Esophagus muscularis mucosa (tissue), 4 donors: ENCODE results near the gene MEIS2. TPM values are rescaled to one million over a fixed set of nuclear protein-coding genes. Genes with fewer than 3 reads are reported as not detected.

Experiments used
- DNase-seq: peaks from one replicate; pipeline ENCODE4 v3.0.0-alpha.2; 2017; ENCODE audit errors: extremely low spot score
- H3K27ac ChIP-seq, 4 donors: fragments of 200-600 bp; sonication (generic); replicated peaks in 1 of 4; 1 replicate in 3 of 4; 2 replicates in 1 of 4; pipeline ENCODE4 v1.5.1; 2016 to 2019; ENCODE audit warnings: mild to moderate bottlenecking in 1 of 4
- H3K27me3 ChIP-seq, 4 donors: fragments of 200-600 bp; sonication (generic); one replicate each; pipeline versions ENCODE4 v1.5.1 to v1.6.0; 2016 to 2019
- H3K36me3 ChIP-seq, 4 donors: fragments of 200-600 bp; sonication (generic); one replicate each; pipeline ENCODE4 v1.5.1; 2016 to 2019
- H3K4me1 ChIP-seq, 4 donors: fragments of 200-600 bp; sonication (generic); one replicate each; pipeline ENCODE4 v1.5.1; 2016 to 2019
- H3K4me3 ChIP-seq, 4 donors: fragments of 200-600 bp; sonication (generic); 1 replicate in 2 of 4; 2 replicates in 2 of 4; pipeline ENCODE4 v1.5.1; 2016 to 2019; ENCODE audit warnings: mild to moderate bottlenecking in 4 of 4, moderate library complexity in 1 of 4
- H3K9me3 ChIP-seq, 4 donors: fragments of 200-600 bp; sonication (generic); 1 replicate in 3 of 4; 2 replicates in 1 of 4; pipeline ENCODE4 v1.5.1; 2016 to 2019
- CTCF ChIP-seq, 3 experiments: fragments of 200-600 bp in 2 of 3; fragments of 450-650 bp in 1 of 3; sonication (generic) in 2 of 3; IDR thresholded peaks; one replicate each; pipeline ENCODE4 v1.5.1; 2017 to 2019; ENCODE audit warnings: antibody characterized with exemption in 3 of 3, mild to moderate bottlenecking in 2 of 3, moderate library complexity in 1 of 3
- EP300 ChIP-seq: sonication (generic); formaldehyde crosslinking; IDR thresholded peaks from one replicate; pipeline ENCODE4 v1.6.1; 2017; ENCODE audit warnings: antibody characterized with exemption
- POLR2A ChIP-seq: fragments of 450-650 bp; IDR thresholded peaks from one replicate; pipeline ENCODE4 v1.6.1; 2017; ENCODE audit warnings: antibody characterized with exemption, moderate library complexity, mild to moderate bottlenecking, low read depth
- POLR2AphosphoS5 ChIP-seq, 2 donors: sonication (generic); formaldehyde crosslinking; IDR thresholded peaks; one replicate each; pipeline ENCODE4 v1.6.1; 2017; ENCODE audit warnings: antibody characterized with exemption in 2 of 2
- WGBS: methylation state at CpG from one replicate; pipeline ENCODE4 v1.1.5; 2018; 5-methylcytosine and 5-hydroxymethylcytosine counted together
- intact Hi-C: fragments of 100-400 bp; cut with DNase I; formaldehyde crosslinking; loops from one replicate; pipeline ENCODE4 v1.15.1; 2023
- total RNA-seq, 4 donors: library from RNA; depleted of rRNA; stranded (reverse); fragments of >200 nt; gene quantifications; one replicate each; pipeline versions ENCODE4 v1.1.0 to v1.2.1, GENCODE V29; 2016

Gene MEIS2
- total RNA-seq, 4 donors from 2014 or later, result 53.8 to 106 (median 63.3) TPM

- Histone ChIP-seq H3K27ac (peak overlapping the region; percentile 86 to 98 (median 92)), H3K9me3 (no peaks in the 10 kb centered on the region), H3K4me1 (peaks cover 15 to 62% (median 55%) of the 10 kb centered on the region in 4 donors), H3K4me3 (peak overlapping the region; percentile 65 to 88 (median 80)), H3K36me3 (no peaks in the 10 kb centered on the region), H3K27me3 (no peaks in the 10 kb centered on the region)
- 31% methylated on average over 11 of the region's 11 CpGs for WGBS
- TF ChIP-seq EP300 (no peak), POLR2AphosphoS5 (IDR thresholded peaks at IDR 0.05) (peak in 1 of 2 donors; percentile 5)
- intact Hi-C loops, result no loop called here
- DNase-seq, result no peak
Observed at GRCh38 chr15:37093480-37094332, 6.6 kb downstream of the MEIS2 start.

- H3K36me3 ChIP-seq, result peaks cover 0 to 3% (median 0%) of the 10 kb centered on the region in 4 donors
- H3K9me3 ChIP-seq, result no peaks in the 10 kb centered on the region
- WGBS, result 43% methylated on average over 3 of the region's 3 CpGs
- no peaks in the 10 kb centered on the region for H3K27me3 ChIP-seq
- intact Hi-C loops, result no loop called here
- TF ChIP-seq EP300 (no peak), POLR2AphosphoS5 (IDR thresholded peaks at IDR 0.05) (no peak), CTCF (IDR thresholded peaks at IDR 0.05) (no peak), POLR2A (no peak)
- peaks cover 34 to 89% (median 84%) of the 10 kb centered on the region in 4 donors for H3K4me1 ChIP-seq
- peak overlapping the region; percentile 5 to 80 (median 9) for H3K4me3 ChIP-seq
- no peak for DNase-seq
- H3K27ac ChIP-seq, result peak overlapping the region; percentile 86 to 98 (median 92)
Observed at GRCh38 chr15:37090543-37091175, 9.7 kb downstream of the MEIS2 start.

GRCh38 chr15:37088436-37088835, 11.9 kb downstream of the MEIS2 start:
- Histone ChIP-seq H3K27me3 (no peaks in the 10 kb centered on the region), H3K4me3 (no peak overlapping the region), H3K9me3 (no peaks in the 10 kb centered on the region), H3K4me1 (peaks cover 36 to 92% (median 86%) of the 10 kb centered on the region in 4 donors), H3K36me3 (peaks cover 0 to 6% (median 3%) of the 10 kb centered on the region in 4 donors), H3K27ac (peak overlapping the region in 3 of 4 donors; percentile 55 to 95 (median 65))
- intact Hi-C loops, result no loop called here
- TF ChIP-seq POLR2A (no peak), POLR2AphosphoS5 (IDR thresholded peaks at IDR 0.05) (no peak), CTCF (IDR thresholded peaks at IDR 0.05) (no peak)
- 34% methylated on average over 2 of the region's 2 CpGs for WGBS
- DNase-seq, result no peak

GRCh38 chr15:37087131-37087588, 13.2 kb downstream of the MEIS2 start:
- intact Hi-C loops, result no loop called here
- no peak for DNase-seq
- Histone ChIP-seq H3K4me3 (no peak overlapping the region), H3K4me1 (peaks cover 42 to 92% (median 87%) of the 10 kb centered on the region in 4 donors), H3K9me3 (no peaks in the 10 kb centered on the region), H3K36me3 (peaks cover 0 to 12% (median 10%) of the 10 kb centered on the region in 4 donors), H3K27ac (peak overlapping the region; percentile 50 to 95 (median 60)), H3K27me3 (no peaks in the 10 kb centered on the region)
- TF ChIP-seq POLR2A (no peak), POLR2AphosphoS5 (IDR thresholded peaks at IDR 0.05) (peak in 1 of 2 donors; percentile 21), EP300 (no peak), CTCF (IDR thresholded peaks at IDR 0.05) (no peak)
- 66% methylated on average over 4 of the region's 4 CpGs for WGBS

- Histone ChIP-seq H3K4me1 (peaks cover 43 to 92% (median 87%) of the 10 kb centered on the region in 4 donors), H3K27ac (peak overlapping the region; percentile 50 to 95 (median 60)), H3K9me3 (no peaks in the 10 kb centered on the region), H3K36me3 (peaks cover 0 to 16% (median 10%) of the 10 kb centered on the region in 4 donors), H3K27me3 (no peaks in the 10 kb centered on the region), H3K4me3 (no peak overlapping the region)
- TF ChIP-seq CTCF (IDR thresholded peaks at IDR 0.05) (no peak), POLR2AphosphoS5 (IDR thresholded peaks at IDR 0.05) (no peak), EP300 (no peak), POLR2A (no peak)
- DNase-seq, result no peak
- 21% methylated on average over 1 of the region's 1 CpG for WGBS
- intact Hi-C loops, result no loop called here
Observed at GRCh38 chr15:37086521-37086920, 13.8 kb downstream of the MEIS2 start.
